B cell (primary cell): ENCODE results near the gene GPC5. TPM values are rescaled to one million over a fixed set of nuclear protein-coding genes. Genes with fewer than 3 reads are reported as not detected.

Experiments
- ATAC-seq: fragments of 200-7000 bp; cut with Tn5 transposase; one replicate; pipeline ENCODE4 v1.10.0; 2021; ENCODE audit warnings: low read depth, mild to moderate bottlenecking, moderate number of reproducible peaks, moderate library complexity
- CTCF ChIA-PET: fragments of 350-600 bp; sonication (Branson Sonifier 250); formaldehyde crosslinking; loops from one replicate; lab custom pipeline; 2021; ENCODE audit warnings: antibody characterized with exemption, inconsistent platforms; lab: Charles Lee
- POLR2A ChIA-PET: fragments of 350-600 bp; sonication (Branson Sonifier 250); formaldehyde crosslinking; loops from one replicate; lab custom pipeline; 2021; ENCODE audit warnings: antibody characterized with exemption; lab: Charles Lee
- DNase-seq: peaks from one replicate; pipeline ENCODE4 v3.0.0; 2013
- H2AFZ ChIP-seq: 2 replicates; pipeline ENCODE4 v1.6.1; 2012; ENCODE audit warnings: mild to moderate bottlenecking, low read depth, low read length; ENCODE audit not compliant: insufficient read depth, poor library complexity, severe bottlenecking
- H3K27ac ChIP-seq, 2 donors: 1 replicate in 1 of 2; 2 replicates in 1 of 2; pipeline ENCODE4 v1.5.1; 2012 to 2013; ENCODE audit warnings: low read length in 2 of 2, mild to moderate bottlenecking in 2 of 2, moderate library complexity in 1 of 2
- H3K27me3 ChIP-seq, 4 experiments: fragments of 200-600 bp in 1 of 4; sonication (generic) in 1 of 4; replicated peaks in 1 of 4; 1 replicate in 2 of 4; 2 replicates in 2 of 4; pipeline versions ENCODE4 v1.6.1 to v1.7.0; 2013 to 2016; ENCODE audit warnings: low read length in 3 of 4, mild to moderate bottlenecking in 2 of 4, mixed read lengths in 1 of 4, moderate library complexity in 1 of 4; ENCODE audit not compliant: insufficient read depth in 4 of 4, control insufficient read depth in 3 of 4; ENCODE audit errors: control extremely low read depth in 1 of 4
- H3K36me3 ChIP-seq, 2 experiments: replicated peaks in 1 of 2; 1 replicate in 1 of 2; 2 replicates in 1 of 2; pipeline versions ENCODE4 v1.6.1 to v1.7.1; 2013; ENCODE audit warnings: low read length in 1 of 2; ENCODE audit not compliant: insufficient read depth in 2 of 2, control insufficient read depth in 1 of 2; ENCODE audit errors: control extremely low read depth in 1 of 2, extremely low read depth in 1 of 2
- H3K4me1 ChIP-seq, 2 donors: fragments of 200-600 bp in 1 of 2; sonication (generic) in 1 of 2; 1 replicate in 1 of 2; 2 replicates in 1 of 2; pipeline versions ENCODE4 v1.5.1 to v1.6.1; 2013 to 2017; ENCODE audit warnings: low read length in 2 of 2; ENCODE audit not compliant: control insufficient read depth in 2 of 2, insufficient read depth in 2 of 2
- H3K4me2 ChIP-seq: replicated peaks from 2 replicates; pipeline ENCODE3; 2012; ENCODE audit warnings: mild to moderate bottlenecking, low read depth, low read length; ENCODE audit not compliant: poor library complexity, severe bottlenecking
- H3K4me3 ChIP-seq, 5 experiments: fragments of 200-600 bp in 1 of 5; sonication (generic) in 1 of 5; 1 replicate in 3 of 5; 2 replicates in 2 of 5; pipeline versions ENCODE4 v1.5.1 to v1.7.0; 2011 to 2016; ENCODE audit warnings: low read length in 4 of 5, mild to moderate bottlenecking in 4 of 5, low read depth in 2 of 5, control low read depth in 1 of 5, moderate library complexity in 1 of 5; ENCODE audit not compliant: insufficient read depth in 1 of 5; ENCODE audit errors: control extremely low read depth in 1 of 5, extremely low read depth in 1 of 5
- H3K79me2 ChIP-seq: fragments of 200-600 bp; sonication (generic); one replicate; pipeline ENCODE4 v1.6.0; 2016; ENCODE audit warnings: low read length; ENCODE audit not compliant: control insufficient read depth, insufficient read depth
- H3K9ac ChIP-seq: fragments of 200-600 bp; sonication (generic); 2 replicates; pipeline ENCODE4 v1.6.1; 2017; ENCODE audit warnings: mild to moderate bottlenecking, low read length, moderate library complexity
- H3K9me3 ChIP-seq, 3 donors: one replicate each; pipeline versions ENCODE4 v1.6.1 to v1.7.1; 2013; ENCODE audit warnings: low read length in 2 of 3; ENCODE audit not compliant: control insufficient read depth in 2 of 3, insufficient read depth in 1 of 3; ENCODE audit errors: control extremely low read depth in 1 of 3
- H4K20me1 ChIP-seq: 2 replicates; pipeline ENCODE4 v1.6.0; 2012; ENCODE audit warnings: mild to moderate bottlenecking, low read length; ENCODE audit not compliant: insufficient read depth, control insufficient read depth, poor library complexity, severe bottlenecking
- H3K27ac Mint-ChIP-seq: one replicate; pipeline ENCODE4 v1.8.0; 2021; ENCODE audit warnings: mixed read lengths
- H3K27me3 Mint-ChIP-seq: one replicate; pipeline ENCODE4 v1.8.0; 2021; ENCODE audit warnings: mixed read lengths
- H3K4me1 Mint-ChIP-seq: one replicate; pipeline ENCODE4 v1.8.0; 2021; ENCODE audit warnings: mixed read lengths
- H3K4me3 Mint-ChIP-seq: one replicate; pipeline ENCODE4 v1.8.0; 2021; ENCODE audit warnings: mixed read lengths
- H3K9me3 Mint-ChIP-seq: one replicate; pipeline ENCODE4 v1.8.0; 2022; ENCODE audit warnings: mixed read lengths; ENCODE audit not compliant: insufficient read depth
- CTCF ChIP-seq: fragments of 200-600 bp; IDR thresholded peaks from one replicate; pipeline ENCODE4 v1.8.0; 2022; ENCODE audit warnings: antibody characterized with exemption, mild to moderate bottlenecking
- EZH2 ChIP-seq: IDR thresholded peaks from 2 replicates; pipeline ENCODE4 v1.6.1; 2012; ENCODE audit warnings: borderline replicate concordance, low read depth, mild to moderate bottlenecking, moderate library complexity, low read length; ENCODE audit not compliant: insufficient read depth, poor library complexity, severe bottlenecking
- WGBS: methylation state at CpG from one replicate; pipeline ENCODE4 v1.1.5; 2013; ENCODE audit warnings: missing lambda C conversion rate; ENCODE audit not compliant: insufficient coverage; 5-methylcytosine and 5-hydroxymethylcytosine counted together
- intact Hi-C: fragments of 100-400 bp; cut with micrococcal nuclease; formaldehyde crosslinking; loops from one replicate; pipeline ENCODE4 v1.10.0; 2022
- polyA plus RNA-seq: library from polyadenylated mRNA; depleted of rRNA; stranded (reverse); fragments of >200 nt; gene quantifications from 2 replicates; pipeline ENCODE4 v1.2.3, GENCODE V29; 2012
- total RNA-seq, 2 donors: library from RNA; stranded (reverse); fragments of 120-200 nt in 1 of 2; gene quantifications; 1 replicate in 1 of 2; 2 replicates in 1 of 2; pipeline versions ENCODE4 v1.2.3 to v1.2.4, GENCODE V29; 2013 to 2022

The GPC5 gene
- total and polyA plus RNA-seq, 2 donors (not counting 1 experiment from before 2014, with no cell fraction given) = 0.15 to 0.30 TPM

- TF ChIP-seq EZH2 = no peak
- no peak for TF ChIP-seq CTCF
- Histone ChIP-seq H3K27me3 (no peaks in the 10 kb centered on the region), H3K27ac (no peak overlapping the region), H2AFZ (no peak overlapping the region), H3K9ac (no peak overlapping the region), H3K36me3 (no peaks in the 10 kb centered on the region), H3K79me2 (no peaks in the 10 kb centered on the region), H3K4me1 (no peaks in the 10 kb centered on the region), H3K4me2 (no peak overlapping the region), H3K4me3 (no peak overlapping the region), H4K20me1 (no peaks in the 10 kb centered on the region), H3K9me3 (no peaks in the 10 kb centered on the region)
- Mint-ChIP-seq H3K4me1 (no peaks in the 10 kb centered on the region), H3K27me3 (no peaks in the 10 kb centered on the region), H3K4me3 (no peak overlapping the region), H3K27ac (no peak overlapping the region), H3K9me3 (no peaks in the 10 kb centered on the region)
- no peak for DNase-seq
- intact Hi-C loops = no loop called here
- WGBS = no CpG with 5 or more reads among the region's 4 CpGs
- POLR2A ChIA-PET = no interaction called here
- no peak for ATAC-seq
- CTCF ChIA-PET = no interaction called here
These were observed 588.5 kb downstream of the GPC5 start for GRCh38 chr13:91986761-91987483.

GRCh38 chr13:91988331-91988730 is 589.9 kb downstream of the GPC5 start:
- Histone ChIP-seq H3K27me3 (no peaks in the 10 kb centered on the region), H3K4me2 (no peak overlapping the region), H3K4me3 (no peak overlapping the region), H3K4me1 (no peaks in the 10 kb centered on the region), H2AFZ (no peak overlapping the region), H4K20me1 (no peaks in the 10 kb centered on the region), H3K9ac (no peak overlapping the region), H3K36me3 (no peaks in the 10 kb centered on the region), H3K9me3 (no peaks in the 10 kb centered on the region), H3K27ac (no peak overlapping the region), H3K79me2 (no peaks in the 10 kb centered on the region)
- TF ChIP-seq CTCF = no peak
- TF ChIP-seq EZH2 = no peak
- Mint-ChIP-seq H3K27ac (no peak overlapping the region), H3K27me3 (no peaks in the 10 kb centered on the region), H3K4me3 (no peak overlapping the region), H3K9me3 (no peaks in the 10 kb centered on the region), H3K4me1 (no peaks in the 10 kb centered on the region)
- ATAC-seq = no peak
- WGBS = 71% methylated on average over 1 of the region's 3 CpGs
- POLR2A ChIA-PET = no interaction called here
- DNase-seq = no peak
- CTCF ChIA-PET = no interaction called here
- intact Hi-C loops = no loop called here
